Measurements from ENCODE around the gene CIDEA. TPM values are rescaled to one million over a fixed set of nuclear protein-coding genes. Genes with fewer than 3 reads are reported as not detected.

CIDEA gene
- total RNA-seq, 2 experiments from 2014 or later: not detected

DNA sequence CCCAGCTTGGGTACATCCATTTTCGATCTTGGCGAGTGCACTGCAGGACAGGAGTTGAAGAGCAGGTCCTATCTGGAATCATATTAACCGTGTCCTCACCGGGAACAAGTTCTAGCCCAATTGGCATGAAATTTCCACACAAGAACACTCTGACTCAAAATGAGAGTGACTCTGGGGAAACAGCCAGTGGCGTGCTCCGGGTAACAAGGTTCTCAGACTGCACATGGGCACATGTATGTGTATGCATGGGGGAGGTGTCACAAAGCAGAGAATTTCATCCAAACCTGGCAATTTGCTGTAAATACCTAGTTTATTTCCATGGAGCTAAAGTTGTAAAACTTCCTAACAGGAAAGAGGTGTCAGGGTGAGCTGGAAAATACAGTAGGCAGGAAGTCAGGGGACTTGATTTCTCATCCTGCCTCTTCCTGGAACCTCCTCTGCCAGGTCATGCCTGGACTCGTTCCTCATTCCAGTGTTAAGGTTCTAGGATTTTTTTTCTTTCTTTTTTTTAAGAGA lies 55.6 kb downstream of the CIDEA start:
- Mint-ChIP-seq H3K36me3 (ENCODE audit: low read depth) (peaks cover 2% of the 10 kb centered on the region), H3K27me3 (ENCODE audit: low read depth) (peaks cover 43% of the 10 kb centered on the region)
- intact Hi-C loops (cut with micrococcal nuclease): loop anchor here (2.0 kb wide), 1 partner anchor 67 kb away; the partner anchor contains the start of gene AFG3L2

DNA sequence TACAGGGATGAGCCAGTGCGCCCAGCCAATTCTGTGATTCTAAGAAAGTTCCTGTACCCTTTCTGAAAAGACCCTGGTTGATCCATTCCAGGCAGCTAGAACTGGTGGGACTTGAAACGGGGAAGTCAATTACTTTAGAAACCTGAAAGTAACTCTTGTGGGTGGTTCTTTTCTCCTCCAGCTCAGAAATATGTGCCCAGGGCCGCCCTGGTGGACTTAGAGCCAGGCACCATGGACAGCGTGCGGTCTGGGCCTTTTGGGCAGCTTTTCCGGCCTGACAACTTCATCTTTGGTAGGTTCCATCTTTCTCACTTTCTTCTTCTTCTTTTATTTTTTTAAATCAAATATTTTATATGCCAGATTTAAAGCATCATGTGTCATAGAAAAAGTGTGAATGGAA lies 56.6 kb downstream of the CIDEA start:
- Mint-ChIP-seq H3K27ac (no peak overlapping the region), H3K27me3 (ENCODE audit: low read depth) (peaks cover 38% of the 10 kb centered on the region), H3K9me3 (peaks cover 3% of the 10 kb centered on the region), H3K4me1 (ENCODE audit: low read depth) (peaks cover 10% of the 10 kb centered on the region), H3K36me3 (ENCODE audit: low read depth) (peaks cover 2% of the 10 kb centered on the region), H3K4me3 (no peak overlapping the region)
- CTCF ChIA-PET: interaction anchor here (0.6 kb wide), 1 partner anchor 582 kb away, joined by 3 read pairs; no protein-coding TSS in a partner anchor
- intact Hi-C loops (cut with micrococcal nuclease): no loop called here
- DNase-seq: no peak

More for the DNA sequence above, 55.6 kb downstream of the CIDEA start:
- Mint-ChIP-seq H3K4me1 (ENCODE audit: low read depth) (peaks cover 10% of the 10 kb centered on the region), H3K27ac (no peak overlapping the region), H3K4me3 (no peak overlapping the region), H3K9me3 (peaks cover 3% of the 10 kb centered on the region)
- DNase-seq: no peak
- CTCF ChIA-PET: interaction anchor here (0.6 kb wide), 1 partner anchor 8 kb away, joined by 3 read pairs; no protein-coding TSS in a partner anchor

DNA sequence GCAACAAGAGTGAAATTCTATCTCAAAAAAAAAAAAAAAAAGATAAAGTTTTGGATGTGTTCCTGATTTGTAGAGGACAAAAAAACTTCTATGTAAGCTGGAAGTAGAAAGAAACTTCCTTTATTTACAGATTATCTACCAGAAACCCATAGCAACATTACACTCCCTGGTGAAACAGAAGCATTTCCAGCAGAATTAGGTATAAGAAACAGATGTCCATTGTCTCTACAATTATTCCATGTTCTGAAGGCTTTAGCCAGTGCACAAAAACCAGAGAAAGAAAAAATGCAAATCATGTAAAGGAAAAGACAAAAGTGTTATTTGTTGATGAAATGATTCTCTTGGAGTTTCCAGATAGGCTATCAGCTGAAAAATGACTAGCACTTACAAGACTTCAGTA lies 58.8 kb downstream of the CIDEA start:
- DNase-seq: no peak
- Mint-ChIP-seq H3K27ac (no peak overlapping the region), H3K9me3 (peaks cover 3% of the 10 kb centered on the region), H3K27me3 (ENCODE audit: low read depth) (peaks cover 20% of the 10 kb centered on the region), H3K4me1 (ENCODE audit: low read depth) (no peaks in the 10 kb centered on the region), H3K36me3 (ENCODE audit: low read depth) (peaks cover 2% of the 10 kb centered on the region), H3K4me3 (no peak overlapping the region)
- intact Hi-C loops (cut with micrococcal nuclease): no loop called here
- CTCF ChIA-PET: interaction anchor here (0.6 to 2.4 kb wide), 2 partner anchors 16 to 985 kb away, joined by 3 to 8 read pairs; no protein-coding TSS in a partner anchor

DNA sequence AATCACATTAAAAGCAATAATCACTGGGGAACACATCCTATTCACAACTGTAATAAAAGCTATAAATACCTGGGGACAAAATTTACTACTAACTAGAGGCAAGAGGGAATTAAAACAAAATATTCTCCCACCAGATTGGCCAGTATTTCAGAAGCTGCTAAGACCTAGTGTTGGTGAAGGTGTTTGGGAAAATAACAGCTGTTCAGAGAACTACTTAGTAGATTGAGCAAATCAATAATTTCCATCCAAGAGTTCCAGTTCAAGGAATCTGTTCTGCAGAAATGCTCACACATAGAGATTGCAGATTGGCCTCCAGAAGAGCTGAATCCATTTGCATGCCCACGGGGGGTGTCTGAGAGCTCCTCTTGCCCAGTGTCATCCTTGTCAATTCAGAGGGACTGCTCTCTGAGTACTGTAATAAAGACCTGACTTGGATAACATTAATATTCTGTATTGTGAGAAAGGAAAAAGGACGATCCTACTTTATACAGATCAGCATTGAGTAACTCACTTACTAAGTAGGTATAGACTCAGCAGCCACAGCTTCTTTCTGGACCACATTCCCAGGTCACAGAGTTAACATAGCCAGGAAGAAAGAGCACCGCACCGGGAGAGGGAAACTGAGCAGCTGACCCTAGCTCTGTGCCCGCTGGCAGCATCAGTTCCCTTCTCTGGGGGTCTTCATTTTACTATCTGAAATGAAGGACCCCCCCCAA lies 59.5 kb downstream of the CIDEA start:
- H3K36me3 Mint-ChIP-seq (ENCODE audit: low read depth): peaks cover 2% of the 10 kb centered on the region
- H3K9me3 Mint-ChIP-seq: peaks cover 3% of the 10 kb centered on the region
- intact Hi-C loops (cut with micrococcal nuclease): no loop called here
- DNase-seq: no peak
- no peak overlapping the region for H3K4me3 Mint-ChIP-seq
- H3K27ac Mint-ChIP-seq: no peak overlapping the region
- CTCF ChIA-PET: interaction anchor here (2.4 kb wide), 1 partner anchor 15 kb away, joined by 8 read pairs; no protein-coding TSS in a partner anchor
- H3K4me1 Mint-ChIP-seq (ENCODE audit: low read depth): no peaks in the 10 kb centered on the region
- peaks cover 18% of the 10 kb centered on the region for H3K27me3 Mint-ChIP-seq (ENCODE audit: low read depth)

DNA sequence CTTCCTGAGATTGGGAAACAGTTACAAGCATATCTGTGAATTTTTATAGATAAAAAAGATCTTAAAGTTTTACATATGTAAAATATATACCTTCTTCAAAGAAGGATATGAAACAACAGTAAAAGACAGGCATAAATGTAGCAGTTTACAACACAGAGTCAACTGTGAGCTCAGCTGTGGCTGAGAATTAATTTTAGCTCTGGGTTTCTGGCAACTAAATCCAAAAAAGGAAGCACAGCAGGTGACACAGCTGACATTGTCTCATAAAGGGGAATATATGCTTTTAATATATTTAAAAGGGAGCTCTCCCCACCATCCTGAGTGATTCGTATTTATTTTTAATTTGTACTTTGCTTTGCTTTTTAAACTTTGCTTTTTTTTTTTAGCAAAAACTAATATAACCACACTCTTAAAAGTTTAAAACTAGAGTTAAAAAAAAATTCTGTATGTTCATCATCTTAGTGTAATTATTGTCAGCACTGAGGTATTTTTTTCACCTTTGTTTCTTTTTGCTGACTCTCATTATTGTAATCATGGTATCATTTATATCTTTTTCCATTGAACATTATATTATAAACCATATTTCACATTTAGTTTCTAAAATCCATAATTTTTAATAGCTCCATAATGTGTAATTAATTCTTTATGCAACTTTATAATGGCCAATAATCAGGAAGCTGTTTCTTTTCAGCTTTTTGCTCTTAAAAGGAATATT lies 60.6 kb downstream of the CIDEA start:
- intact Hi-C loops (cut with micrococcal nuclease): no loop called here
- H3K27ac Mint-ChIP-seq: no peak overlapping the region
- no peak overlapping the region for H3K4me3 Mint-ChIP-seq
- H3K27me3 Mint-ChIP-seq (ENCODE audit: low read depth): peaks cover 7% of the 10 kb centered on the region
- peaks cover 3% of the 10 kb centered on the region for H3K9me3 Mint-ChIP-seq
- H3K4me1 Mint-ChIP-seq (ENCODE audit: low read depth): no peaks in the 10 kb centered on the region
- CTCF ChIA-PET: interaction anchor here (0.5 to 2.4 kb wide), 2 partner anchors 14 to 65 kb away, joined by 3 to 8 read pairs; no protein-coding TSS in a partner anchor
- DNase-seq: no peak
- peaks cover 2% of the 10 kb centered on the region for H3K36me3 Mint-ChIP-seq (ENCODE audit: low read depth)

DNA sequence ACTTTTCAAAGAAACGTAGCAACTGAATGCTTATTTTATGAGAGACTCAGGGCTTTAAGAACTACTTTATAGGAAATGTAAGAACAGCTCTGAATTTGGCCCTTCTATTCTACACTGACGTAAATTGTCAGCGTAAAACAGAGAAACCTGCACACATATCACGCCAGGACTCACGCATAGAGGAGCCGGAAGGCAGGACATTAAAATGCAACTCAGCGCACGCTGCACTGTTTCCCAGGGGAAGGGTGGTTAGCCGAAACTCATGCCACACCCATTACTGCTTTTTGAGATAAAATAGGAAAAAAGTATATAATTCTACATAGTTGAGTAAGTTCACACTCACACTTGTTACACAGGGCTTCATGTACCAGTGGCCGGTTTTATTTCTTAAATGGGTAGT lies 61.3 kb downstream of the CIDEA start:
- H3K36me3 Mint-ChIP-seq (ENCODE audit: low read depth): peaks cover 2% of the 10 kb centered on the region
- peaks cover 4% of the 10 kb centered on the region for H3K27me3 Mint-ChIP-seq (ENCODE audit: low read depth)
- CTCF ChIA-PET: interaction anchor here (1.4 kb wide), 1 partner anchor 13 kb away, joined by 7 read pairs; no protein-coding TSS in a partner anchor
- H3K27ac Mint-ChIP-seq: no peak overlapping the region
- no peak overlapping the region for H3K4me3 Mint-ChIP-seq
- no peaks in the 10 kb centered on the region for H3K4me1 Mint-ChIP-seq (ENCODE audit: low read depth)
- H3K9me3 Mint-ChIP-seq: peaks cover 3% of the 10 kb centered on the region
- intact Hi-C loops (cut with micrococcal nuclease): no loop called here
- DNase-seq: no peak

DNA sequence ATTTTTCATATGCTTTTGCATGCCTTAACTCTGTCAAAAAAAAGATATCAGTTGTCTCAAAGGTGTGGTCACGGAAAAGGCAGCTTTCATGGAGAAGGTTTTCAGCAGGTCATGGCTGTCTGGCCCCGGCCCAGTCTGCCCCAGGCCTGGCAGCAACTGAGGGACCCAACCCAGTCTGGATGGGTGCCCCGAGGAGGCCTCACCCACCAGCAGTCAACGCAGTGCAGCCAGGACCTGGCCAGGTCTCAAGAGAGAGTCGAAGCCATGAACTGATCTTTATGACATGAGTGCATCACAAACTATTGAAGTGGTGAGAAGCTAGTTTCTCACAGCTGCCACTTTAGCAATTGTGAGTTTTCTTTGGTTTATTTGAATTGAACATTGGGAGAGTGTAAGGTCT lies 61.8 kb downstream of the CIDEA start:
- no peak overlapping the region for H3K4me3 Mint-ChIP-seq
- intact Hi-C loops (cut with micrococcal nuclease): no loop called here
- no peak for DNase-seq
- H3K36me3 Mint-ChIP-seq (ENCODE audit: low read depth): peaks cover 2% of the 10 kb centered on the region
- H3K27ac Mint-ChIP-seq: no peak overlapping the region
- H3K9me3 Mint-ChIP-seq: peaks cover 3% of the 10 kb centered on the region
- CTCF ChIA-PET: interaction anchor here (1.4 kb wide), 1 partner anchor 12 kb away, joined by 7 read pairs; no protein-coding TSS in a partner anchor
- no peaks in the 10 kb centered on the region for H3K27me3 Mint-ChIP-seq (ENCODE audit: low read depth)
- H3K4me1 Mint-ChIP-seq (ENCODE audit: low read depth): no peaks in the 10 kb centered on the region

DNA sequence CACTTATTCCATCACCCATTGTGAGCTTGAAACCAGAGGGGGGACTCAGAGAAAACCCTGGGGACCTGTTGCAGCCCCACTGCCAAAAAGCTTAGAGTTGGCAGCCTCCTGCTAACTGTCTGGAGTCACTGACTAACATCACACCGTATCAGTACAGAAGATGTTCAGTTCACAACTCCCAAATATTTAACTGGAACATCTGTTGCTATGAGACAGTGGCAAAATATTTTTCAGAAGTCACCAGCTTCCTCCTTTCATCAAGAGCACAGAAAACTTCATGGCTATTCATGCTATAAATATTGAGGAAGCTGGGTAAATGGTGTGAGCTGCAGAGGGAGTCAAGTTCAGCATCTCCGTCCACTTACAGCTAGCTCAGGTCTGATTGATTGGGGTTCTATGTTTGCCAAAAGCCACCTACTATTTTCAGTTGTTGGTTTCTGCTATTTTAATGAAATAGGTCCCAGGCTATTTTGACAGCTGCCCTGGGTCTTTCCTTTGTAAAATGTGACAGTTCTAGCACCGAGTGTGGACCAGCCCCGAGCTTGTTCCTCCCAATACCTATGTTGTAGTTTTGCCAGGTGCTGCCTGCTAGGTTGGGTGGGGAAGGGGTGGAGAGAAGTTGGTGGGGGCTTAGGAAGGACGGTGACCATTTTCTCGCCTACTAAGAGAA lies 63.6 kb downstream of the CIDEA start:
- H3K27ac Mint-ChIP-seq: no peak overlapping the region
- CTCF ChIA-PET: interaction anchor here (1.0 to 2.1 kb wide), 3 partner anchors 8 to 343 kb away, joined by 3 to 15 read pairs (median 3); no protein-coding TSS in a partner anchor

DNA sequence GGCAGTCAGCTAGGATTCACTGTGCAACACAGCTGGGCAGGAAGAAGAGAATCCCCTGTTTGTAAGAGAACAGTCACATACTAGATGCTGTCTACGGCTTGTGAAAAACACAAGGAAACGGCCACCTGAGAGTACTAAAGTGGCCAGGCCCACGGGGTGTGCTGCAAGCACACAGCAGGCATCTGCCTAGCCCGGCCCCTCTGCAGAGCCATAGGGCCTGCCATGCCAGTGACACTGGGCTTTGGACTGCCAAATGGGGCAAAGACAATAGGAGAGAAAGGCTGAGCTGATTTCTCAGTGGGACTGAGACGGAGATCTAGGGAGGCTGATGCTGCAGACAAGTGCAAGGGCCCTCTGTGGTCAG lies 64.2 kb downstream of the CIDEA start:
- H3K36me3 Mint-ChIP-seq (ENCODE audit: low read depth): peaks cover 2% of the 10 kb centered on the region
- CTCF ChIA-PET: interaction anchor here (1.0 to 2.1 kb wide), 3 partner anchors 8 to 342 kb away, joined by 3 to 15 read pairs (median 3); no protein-coding TSS in a partner anchor
- H3K4me3 Mint-ChIP-seq: no peak overlapping the region
- no peaks in the 10 kb centered on the region for H3K27me3 Mint-ChIP-seq (ENCODE audit: low read depth)
- H3K9me3 Mint-ChIP-seq: no peaks in the 10 kb centered on the region
- intact Hi-C loops (cut with micrococcal nuclease): no loop called here
- no peak for DNase-seq
- H3K4me1 Mint-ChIP-seq (ENCODE audit: low read depth): no peaks in the 10 kb centered on the region
- H3K27ac Mint-ChIP-seq: no peak overlapping the region

More for the DNA sequence above, 63.6 kb downstream of the CIDEA start:
- intact Hi-C loops (cut with micrococcal nuclease): no loop called here
- Mint-ChIP-seq H3K4me3 (no peak overlapping the region), H3K9me3 (no peaks in the 10 kb centered on the region), H3K27me3 (ENCODE audit: low read depth) (no peaks in the 10 kb centered on the region), H3K36me3 (ENCODE audit: low read depth) (peaks cover 2% of the 10 kb centered on the region), H3K4me1 (ENCODE audit: low read depth) (no peaks in the 10 kb centered on the region)
- DNase-seq: no peak

DNA sequence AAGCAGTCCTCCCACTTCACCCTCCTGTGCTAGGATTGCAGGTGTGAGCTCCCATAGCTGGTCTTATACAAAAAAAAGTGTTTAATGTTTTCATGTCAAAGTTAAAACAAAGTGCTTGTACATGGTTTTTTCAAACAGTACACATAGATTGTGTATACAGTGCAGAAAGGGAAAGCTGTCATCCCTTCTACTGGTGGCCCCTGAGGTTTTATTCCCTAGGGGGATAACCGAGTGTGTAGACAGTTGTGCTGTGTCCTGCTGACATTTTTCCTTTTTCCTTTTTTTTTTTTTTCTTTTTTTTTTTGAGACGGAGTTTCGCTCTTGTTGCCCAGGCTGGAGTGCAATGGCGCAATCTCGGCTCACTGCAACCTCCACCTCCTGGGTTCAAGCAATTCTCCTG lies 64.7 kb downstream of the CIDEA start:
- Mint-ChIP-seq H3K4me1 (ENCODE audit: low read depth) (no peaks in the 10 kb centered on the region), H3K36me3 (ENCODE audit: low read depth) (peaks cover 2% of the 10 kb centered on the region), H3K27me3 (ENCODE audit: low read depth) (no peaks in the 10 kb centered on the region), H3K27ac (no peak overlapping the region), H3K9me3 (no peaks in the 10 kb centered on the region), H3K4me3 (no peak overlapping the region)
- CTCF ChIA-PET: interaction anchor here (0.6 to 2.1 kb wide), 2 partner anchors 9 to 27 kb away, joined by 5 to 15 read pairs; no protein-coding TSS in a partner anchor
- intact Hi-C loops (cut with micrococcal nuclease): no loop called here
- DNase-seq: no peak

DNA sequence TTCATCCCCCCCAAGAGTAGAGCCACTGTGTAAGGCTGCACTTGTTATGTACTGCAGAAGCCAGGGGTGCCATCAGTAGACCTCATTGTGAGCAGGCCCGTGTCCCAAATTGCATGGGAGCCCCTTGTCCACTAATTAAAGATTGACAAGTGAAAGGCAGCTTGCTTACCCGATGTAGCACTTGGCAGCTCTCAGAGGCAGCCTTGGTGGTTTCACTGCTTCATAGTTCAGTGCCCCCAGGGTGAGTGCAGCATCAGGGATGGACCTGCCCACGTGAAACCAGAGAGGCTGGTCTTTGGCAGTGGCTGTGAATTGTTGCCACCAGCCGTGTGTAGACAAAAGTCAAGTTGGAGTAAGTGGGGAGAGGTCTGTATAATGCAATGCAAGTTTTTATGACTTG lies 67.2 kb downstream of the CIDEA start:
- Mint-ChIP-seq H3K4me3 (no peak overlapping the region), H3K36me3 (ENCODE audit: low read depth) (peaks cover 20% of the 10 kb centered on the region), H3K9me3 (no peaks in the 10 kb centered on the region), H3K27ac (no peak overlapping the region), H3K27me3 (ENCODE audit: low read depth) (no peaks in the 10 kb centered on the region), H3K4me1 (ENCODE audit: low read depth) (no peaks in the 10 kb centered on the region)
- CTCF ChIA-PET: interaction anchor here (0.6 to 1.8 kb wide), 2 partner anchors 7 to 72 kb away, joined by 3 to 6 read pairs; no protein-coding TSS in a partner anchor
- DNase-seq: no peak
- intact Hi-C loops (cut with micrococcal nuclease): no loop called here

All from activated naive CD4-positive, alpha-beta T cell treated with anti-CD3 and anti-CD28 coated beads for 36 hours (primary cell).